ENCODE measurements around the gene MMAB. TPM values are rescaled to one million over a fixed set of nuclear protein-coding genes. Genes with fewer than 3 reads are reported as not detected.

Gene MMAB
- polyA plus RNA-seq, 2 of the 4 experiments (the other 2 are of a cell fraction), result 26.1 to 36.8 TPM

- Histone ChIP-seq H3K4me3 (no peak overlapping the region), H3K9me3 (no peaks in the 10 kb centered on the region), H3K27ac (no peak overlapping the region), H3K4me2 (no peak overlapping the region), H3K4me1 (no peaks in the 10 kb centered on the region)
- DNase-seq (ENCODE audit: low read depth in 1 of 2, low spot score in 1 of 2) (no peak), ATAC-seq (no peak), FAIRE-seq (no peak)
- 69% methylated on average over 4 of the region's 4 CpGs for WGBS (ENCODE audit: missing lambda C conversion rate)
- TF ChIP-seq ELK1 (IDR thresholded peaks at IDR 0.05; ENCODE audit: low read depth, low read length), result no peak
- no peak for TF ChIP-seq HDAC2 (IDR thresholded peaks at IDR 0.05)
- TF ChIP-seq E2F6 (IDR thresholded peaks at IDR 0.05; ENCODE audit: borderline replicate concordance, low read depth), result no peak
- no peak for TF ChIP-seq CTCF (IDR thresholded peaks at IDR 0.05)
- no peak for TF ChIP-seq FOSL2 (IDR thresholded peaks at IDR 0.05)
- no peak for TF ChIP-seq FOSL2 (CRISPR knock-in tag; IDR thresholded peaks at IDR 0.05)
- TF ChIP-seq BCL3 (IDR thresholded peaks at IDR 0.05), result no peak
- no peak for TF ChIP-seq BHLHE40 (IDR thresholded peaks at IDR 0.05; ENCODE audit: low read depth, low read length)
- no peak for TF ChIP-seq JUNB (IDR thresholded peaks at IDR 0.05)
- no peak for TF ChIP-seq JUN (IDR thresholded peaks at IDR 0.05)
- TF ChIP-seq NR3C1 (IDR thresholded peaks at IDR 0.05), result no peak
- no peak for TF ChIP-seq MYC (IDR thresholded peaks at IDR 0.05; ENCODE audit: borderline replicate concordance, low read length)
- TF ChIP-seq POLR2AphosphoS2 (conservative IDR thresholded peaks at IDR 0.05; ENCODE audit: low read length), result no peak
- TF ChIP-seq ATOH8 (CRISPR knock-in tag; IDR thresholded peaks at IDR 0.05; ENCODE audit: low read depth), result no peak
- no peak for TF ChIP-seq EHF (CRISPR knock-in tag; IDR thresholded peaks at IDR 0.05)
- TF ChIP-seq USF2 (IDR thresholded peaks at IDR 0.05), result no peak
- TF ChIP-seq MAFK (IDR thresholded peaks at IDR 0.05; ENCODE audit: partially characterized antibody), result no peak
- POLR2A ChIA-PET, result interaction anchor here (0.6 kb wide), 1 partner anchor 87 kb away, joined by 3 read pairs; no protein-coding TSS in a partner anchor
- CTCF ChIA-PET, result interaction anchor here (5.8 kb wide), 1 partner anchor 10 kb away, joined by 54 read pairs; no protein-coding TSS in a partner anchor
Observed at GRCh38 chr12:109607618-109608017, 34.3 kb upstream of the MMAB start.

GRCh38 chr12:109606320-109607028 is 33.2 kb upstream of the MMAB start:
- no peak for FAIRE-seq
- POLR2A ChIA-PET, result no interaction called here
- ATAC-seq, result no peak
- no peak overlapping the region for H3K4me3 ChIP-seq
- no peak for TF ChIP-seq EHMT2 (IDR thresholded peaks at IDR 0.05; ENCODE audit: low read depth)
- TF ChIP-seq HOXB13 (CRISPR knock-in tag; IDR thresholded peaks at IDR 0.05; ENCODE audit: low read depth), result no peak
- no peak for TF ChIP-seq E2F6 (IDR thresholded peaks at IDR 0.05; ENCODE audit: borderline replicate concordance, low read depth)
- H3K4me1 ChIP-seq, result no peaks in the 10 kb centered on the region
- H3K9me3 ChIP-seq, result no peaks in the 10 kb centered on the region
- no peak for DNase-seq (ENCODE audit: low read depth in 1 of 2, low spot score in 1 of 2)
- 79% methylated on average over 30 of the region's 30 CpGs for WGBS (ENCODE audit: missing lambda C conversion rate)
- H3K27ac ChIP-seq, result no peak overlapping the region
- CTCF ChIA-PET, result interaction anchor here (1.3 to 5.8 kb wide), 3 partner anchors 8 to 169 kb away, joined by 3 to 54 read pairs (median 5); no protein-coding TSS in a partner anchor
- H3K4me2 ChIP-seq, result no peak overlapping the region
